ENCODE data around the gene RPL9. TPM values are rescaled to one million over a fixed set of nuclear protein-coding genes. Genes with fewer than 3 reads are reported as not detected.
A peak's percentile ranks its signal among the peaks of the same experiment; 100 is the strongest.

RPL9 gene
- total and polyA plus RNA-seq, 2 of the 13 experiments (the other 11 are each of a cell fraction or from before 2014, with no cell fraction given), result 993 to 2,148 TPM

DNA sequence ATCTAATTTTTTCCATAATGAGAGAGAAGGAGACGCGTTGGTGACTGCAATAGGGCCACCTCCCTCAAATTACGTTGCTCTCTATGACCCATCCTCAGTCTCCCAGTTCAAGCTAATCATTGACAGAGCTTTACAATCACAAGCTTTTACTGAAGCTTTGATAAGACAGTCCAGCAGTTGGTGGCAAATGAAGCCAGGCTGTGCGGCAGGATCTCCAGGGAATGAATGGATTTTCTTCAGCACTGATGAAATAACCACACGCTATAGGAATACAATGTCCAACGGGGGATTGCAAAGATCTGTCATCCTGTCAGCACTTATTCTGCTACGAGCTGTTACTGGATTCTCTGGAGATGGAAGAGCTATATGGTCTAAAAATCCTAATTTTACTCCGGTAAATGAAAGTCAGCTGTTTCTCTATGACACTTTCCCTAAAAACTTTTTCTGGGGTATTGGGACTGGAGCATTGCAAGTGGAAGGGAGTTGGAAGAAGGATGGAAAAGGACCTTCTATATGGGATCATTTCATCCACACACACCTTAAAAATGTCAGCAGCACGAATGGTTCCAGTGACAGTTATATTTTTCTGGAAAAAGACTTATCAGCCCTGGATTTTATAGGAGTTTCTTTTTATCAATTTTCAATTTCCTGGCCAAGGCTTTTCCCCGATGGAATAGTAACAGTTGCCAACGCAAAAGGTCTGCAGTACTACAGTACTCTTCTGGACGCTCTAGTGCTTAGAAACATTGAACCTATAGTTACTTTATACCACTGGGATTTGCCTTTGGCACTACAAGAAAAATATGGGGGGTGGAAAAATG, 51.7 kb downstream of the RPL9 start, which contains the start of gene KLB (continued):
- TF ChIP-seq, protein P1, sequence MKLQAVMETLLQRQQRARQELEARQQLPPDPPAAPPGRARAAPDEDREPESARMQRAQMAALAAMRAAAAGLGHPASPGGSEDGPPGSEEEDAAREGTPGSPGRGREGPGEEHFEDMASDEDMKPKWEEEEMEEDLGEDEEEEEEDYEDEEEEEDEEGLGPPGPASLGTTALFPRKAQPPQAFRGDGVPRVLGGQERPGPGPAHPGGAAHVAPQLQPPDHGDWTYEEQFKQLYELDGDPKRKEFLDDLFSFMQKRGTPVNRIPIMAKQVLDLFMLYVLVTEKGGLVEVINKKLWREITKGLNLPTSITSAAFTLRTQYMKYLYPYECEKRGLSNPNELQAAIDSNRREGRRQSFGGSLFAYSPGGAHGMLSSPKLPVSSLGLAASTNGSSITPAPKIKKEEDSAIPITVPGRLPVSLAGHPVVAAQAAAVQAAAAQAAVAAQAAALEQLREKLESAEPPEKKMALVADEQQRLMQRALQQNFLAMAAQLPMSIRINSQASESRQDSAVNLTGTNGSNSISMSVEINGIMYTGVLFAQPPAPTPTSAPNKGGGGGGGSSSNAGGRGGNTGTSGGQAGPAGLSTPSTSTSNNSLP (IDR thresholded peaks at IDR 0.05; ENCODE audit: low read depth, low read length), result peak; percentile 98
- TF ChIP-seq NRL (CRISPR knock-in tag; IDR thresholded peaks at IDR 0.05; ENCODE audit: borderline replicate concordance), result no peak
- no peak for TF ChIP-seq ZNF20 (CRISPR knock-in tag; IDR thresholded peaks at IDR 0.05)
- peak; percentile 56; the same call in 1 of the 2 replicates for TF ChIP-seq ZNF766 (CRISPR knock-in tag; IDR thresholded peaks at IDR 0.05; ENCODE audit: borderline replicate concordance)
- TF ChIP-seq, protein P2, sequence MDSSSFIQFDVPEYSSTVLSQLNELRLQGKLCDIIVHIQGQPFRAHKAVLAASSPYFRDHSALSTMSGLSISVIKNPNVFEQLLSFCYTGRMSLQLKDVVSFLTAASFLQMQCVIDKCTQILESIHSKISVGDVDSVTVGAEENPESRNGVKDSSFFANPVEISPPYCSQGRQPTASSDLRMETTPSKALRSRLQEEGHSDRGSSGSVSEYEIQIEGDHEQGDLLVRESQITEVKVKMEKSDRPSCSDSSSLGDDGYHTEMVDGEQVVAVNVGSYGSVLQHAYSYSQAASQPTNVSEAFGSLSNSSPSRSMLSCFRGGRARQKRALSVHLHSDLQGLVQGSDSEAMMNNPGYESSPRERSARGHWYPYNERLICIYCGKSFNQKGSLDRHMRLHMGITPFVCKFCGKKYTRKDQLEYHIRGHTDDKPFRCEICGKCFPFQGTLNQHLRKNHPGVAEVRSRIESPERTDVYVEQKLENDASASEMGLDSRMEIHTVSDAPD (CRISPR knock-in tag; IDR thresholded peaks at IDR 0.05), result 0 out of 2 replicates have a peak, but pooled peaks have one; percentile 57
- TF ChIP-seq, protein P3, sequence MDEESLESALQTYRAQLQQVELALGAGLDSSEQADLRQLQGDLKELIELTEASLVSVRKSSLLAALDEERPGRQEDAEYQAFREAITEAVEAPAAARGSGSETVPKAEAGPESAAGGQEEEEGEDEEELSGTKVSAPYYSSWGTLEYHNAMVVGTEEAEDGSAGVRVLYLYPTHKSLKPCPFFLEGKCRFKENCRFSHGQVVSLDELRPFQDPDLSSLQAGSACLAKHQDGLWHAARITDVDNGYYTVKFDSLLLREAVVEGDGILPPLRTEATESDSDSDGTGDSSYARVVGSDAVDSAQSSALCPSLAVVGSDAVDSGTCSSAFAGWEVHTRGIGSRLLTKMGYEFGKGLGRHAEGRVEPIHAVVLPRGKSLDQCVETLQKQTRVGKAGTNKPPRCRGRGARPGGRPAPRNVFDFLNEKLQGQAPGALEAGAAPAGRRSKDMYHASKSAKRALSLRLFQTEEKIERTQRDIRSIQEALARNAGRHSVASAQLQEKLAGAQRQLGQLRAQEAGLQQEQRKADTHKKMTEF (CRISPR knock-in tag; IDR thresholded peaks at IDR 0.05), result peak; percentile 86
- TF ChIP-seq KLF16 (CRISPR knock-in tag; IDR thresholded peaks at IDR 0.05), result peak in 1 of 2 experiments; percentile 77; a peak in 2 of 4 replicates
- peak; percentile 59 for TF ChIP-seq HNF4A (CRISPR knock-in tag; IDR thresholded peaks at IDR 0.05)
- peak; percentile 59; the same call in 1 of the 2 replicates for TF ChIP-seq MEF2D (CRISPR knock-in tag; IDR thresholded peaks at IDR 0.05)
- no peak for TF ChIP-seq RFX1 (IDR thresholded peaks at IDR 0.05)
- TF ChIP-seq SP5 (CRISPR knock-in tag; IDR thresholded peaks at IDR 0.05; ENCODE audit: borderline replicate concordance, low read depth), result 0 out of 2 replicates have a peak, but pooled peaks have one; percentile 13
- TF ChIP-seq GATA4 (IDR thresholded peaks at IDR 0.05; ENCODE audit: borderline replicate concordance, low read depth), result peak; percentile 88; the same call in 1 of the 2 replicates
- peak in 1 of 2 experiments; percentile 41; a peak in 1 of 4 replicates for TF ChIP-seq EP300 (IDR thresholded peaks at IDR 0.05; ENCODE audit: low read depth in 2 of 2, low read length in 2 of 2)
- TF ChIP-seq EP300 (CRISPR knock-in tag; IDR thresholded peaks at IDR 0.05; ENCODE audit: borderline replicate concordance), result peak; percentile 39; the same call in 1 of the 2 replicates
- TF ChIP-seq, protein P4, sequence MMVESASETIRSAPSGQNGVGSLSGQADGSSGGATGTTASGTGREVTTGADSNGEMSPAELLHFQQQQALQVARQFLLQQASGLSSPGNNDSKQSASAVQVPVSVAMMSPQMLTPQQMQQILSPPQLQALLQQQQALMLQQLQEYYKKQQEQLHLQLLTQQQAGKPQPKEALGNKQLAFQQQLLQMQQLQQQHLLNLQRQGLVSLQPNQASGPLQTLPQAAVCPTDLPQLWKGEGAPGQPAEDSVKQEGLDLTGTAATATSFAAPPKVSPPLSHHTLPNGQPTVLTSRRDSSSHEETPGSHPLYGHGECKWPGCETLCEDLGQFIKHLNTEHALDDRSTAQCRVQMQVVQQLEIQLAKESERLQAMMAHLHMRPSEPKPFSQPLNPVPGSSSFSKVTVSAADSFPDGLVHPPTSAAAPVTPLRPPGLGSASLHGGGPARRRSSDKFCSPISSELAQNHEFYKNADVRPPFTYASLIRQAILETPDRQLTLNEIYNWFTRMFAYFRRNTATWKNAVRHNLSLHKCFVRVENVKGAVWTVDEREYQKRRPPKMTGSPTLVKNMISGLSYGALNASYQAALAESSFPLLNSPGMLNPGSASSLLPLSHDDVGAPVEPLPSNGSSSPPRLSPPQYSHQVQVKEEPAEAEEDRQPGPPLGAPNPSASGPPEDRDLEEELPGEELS (CRISPR knock-in tag; IDR thresholded peaks at IDR 0.05), result peak; percentile 83
- TF ChIP-seq FOXA3 (CRISPR knock-in tag; IDR thresholded peaks at IDR 0.05), result peak; percentile 70
- TF ChIP-seq RBFOX2 (IDR thresholded peaks at IDR 0.05; ENCODE audit: low read depth, low read length), result peak; percentile 59
- no peak for TF ChIP-seq ATAD3A (CRISPR knock-in tag; IDR thresholded peaks at IDR 0.05)
- peak; percentile 80 for TF ChIP-seq SOX5 (CRISPR knock-in tag; IDR thresholded peaks at IDR 0.05; ENCODE audit: borderline replicate concordance)

Data from HepG2 (cell line).